Tongue (tissue), 2 donors: ENCODE data around the gene C1QC. TPM values are rescaled to one million over a fixed set of nuclear protein-coding genes. Genes with fewer than 3 reads are reported as not detected.

Experiments
- DNase-seq: peaks from one replicate; pipeline ENCODE4 v3.0.0-alpha.2; 2015
- total RNA-seq: library from RNA; depleted of rRNA; stranded (reverse); fragments of >200 nt; gene quantifications from one replicate; pipeline ENCODE4 v1.2.3, GENCODE V29; 2014

C1QC gene
- 20.5 TPM for total RNA-seq

DNA sequence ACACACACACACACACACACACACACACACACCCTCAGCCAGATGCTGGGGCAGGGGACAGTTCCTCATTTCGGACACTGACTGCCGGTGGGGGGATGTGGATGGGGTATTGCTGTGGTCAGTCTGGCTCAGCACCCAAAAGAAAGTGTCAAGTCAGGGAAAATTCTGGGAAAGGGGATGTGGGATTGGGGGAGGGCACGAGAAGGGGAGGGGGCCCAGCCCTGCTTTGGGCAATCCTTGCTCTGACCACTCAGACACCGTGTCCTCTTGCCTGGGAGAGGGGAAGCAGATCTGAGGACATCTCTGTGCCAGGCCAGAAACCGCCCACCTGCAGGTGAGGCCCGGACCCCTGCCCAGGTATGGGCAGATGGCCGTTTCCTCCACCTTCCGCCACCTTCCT lies at the start of gene C1QC:
Gene C1QC (plus strand): TSS at position 253 of the 400 bp plus-strand sequence. CDS start 391 bp downstream, outside the sequence.
- DNase-seq, result no peak

DNA sequence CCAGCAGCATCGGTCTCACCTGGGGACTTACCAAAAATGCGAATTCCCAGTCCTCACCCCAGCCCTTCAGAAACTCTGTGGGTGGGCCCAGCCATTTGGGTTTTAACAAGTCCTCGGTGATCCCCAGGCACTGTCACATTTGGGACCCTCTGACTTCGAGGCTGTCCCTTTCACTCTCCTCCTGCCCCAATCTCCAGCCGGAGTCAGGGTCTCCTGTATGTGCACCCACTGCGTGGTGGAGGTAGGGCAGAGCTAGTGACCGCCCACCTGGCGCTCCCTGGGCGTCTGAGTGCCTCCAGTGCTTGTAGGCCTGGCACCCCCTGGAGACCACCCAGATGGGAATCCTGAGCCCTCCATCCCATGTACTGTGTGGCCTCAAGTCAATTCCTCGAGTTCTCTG lies 49.0 kb upstream of the C1QC start:
- no peak for DNase-seq

DNA sequence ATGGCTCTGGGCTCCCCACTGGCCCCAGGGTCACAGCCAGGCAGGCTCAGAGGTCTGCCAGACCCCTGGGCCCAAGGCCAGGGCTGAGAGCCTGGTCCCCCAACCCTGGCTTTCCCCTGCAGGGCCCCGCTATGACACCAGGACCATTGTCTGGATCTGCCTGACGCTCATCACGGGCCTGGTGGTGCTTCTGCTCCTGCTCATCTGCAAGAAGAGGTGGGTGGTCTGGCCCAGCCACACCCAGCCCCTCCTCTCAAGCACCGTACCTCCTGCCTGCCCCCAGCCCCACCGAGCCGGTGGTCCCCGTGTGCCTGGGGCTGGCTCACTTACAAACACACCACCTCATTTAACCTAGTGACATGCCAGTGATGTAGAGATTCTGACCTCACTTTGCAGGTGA lies 48.3 kb upstream of the C1QC start:
- DNase-seq, result no peak

GRCh38 chr1:22597301-22597965 lies 46.0 kb upstream of the C1QC start:
- no peak for DNase-seq

DNA sequence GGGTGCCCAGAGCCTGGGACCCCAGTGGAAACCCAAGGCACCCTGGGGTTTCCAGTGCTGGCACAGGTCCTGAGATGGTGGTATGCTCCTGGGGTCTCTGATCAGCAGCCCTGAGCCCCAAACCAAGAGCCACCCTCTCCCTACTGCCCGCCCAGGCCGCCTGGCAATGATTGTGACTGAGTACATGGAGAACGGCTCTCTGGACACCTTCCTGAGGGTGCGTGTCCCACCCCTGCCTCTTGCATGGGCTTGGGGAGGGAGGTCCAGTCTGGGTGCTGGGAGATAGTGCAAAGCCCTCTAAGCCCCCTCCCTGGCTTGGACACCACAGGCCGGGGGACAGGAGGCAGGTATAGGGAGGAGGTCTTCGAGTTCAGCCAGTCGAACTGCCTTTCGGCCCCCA lies 45.4 kb upstream of the C1QC start:
- DNase-seq, result no peak

- DNase-seq, result no peak
Measured at GRCh38 chr1:22598736-22599135, 44.7 kb upstream of the C1QC start.

GRCh38 chr1:22600071-22600816 lies 43.2 kb upstream of the C1QC start:
- DNase-seq, result no peak

GRCh38 chr1:22600817-22601605 lies 42.4 kb upstream of the C1QC start:
- no peak for DNase-seq

GRCh38 chr1:22601610-22602009 lies 41.8 kb upstream of the C1QC start:
- no peak for DNase-seq

- no peak for DNase-seq
Measured at GRCh38 chr1:22602060-22602740, 41.2 kb upstream of the C1QC start.

DNA sequence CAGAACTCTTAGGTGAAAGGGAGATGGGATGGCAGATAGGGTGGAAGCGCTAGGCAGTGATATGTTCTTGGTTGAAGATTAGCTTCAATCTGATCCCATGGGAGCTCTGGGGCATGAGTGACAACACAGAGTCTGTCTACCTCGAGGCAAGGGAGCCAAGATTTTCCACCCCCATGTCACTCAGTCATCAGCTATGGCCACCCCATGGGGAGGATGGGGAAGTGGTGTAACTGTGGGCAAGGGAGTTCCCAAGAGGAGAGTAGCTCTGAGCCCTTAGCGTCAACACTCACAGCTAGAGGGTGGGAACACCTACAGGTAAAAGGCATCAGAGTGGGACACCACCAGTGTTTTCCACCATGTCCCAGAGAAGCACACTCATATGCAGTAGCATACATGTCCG lies 37.3 kb upstream of the C1QC start:
- no peak for DNase-seq

DNA sequence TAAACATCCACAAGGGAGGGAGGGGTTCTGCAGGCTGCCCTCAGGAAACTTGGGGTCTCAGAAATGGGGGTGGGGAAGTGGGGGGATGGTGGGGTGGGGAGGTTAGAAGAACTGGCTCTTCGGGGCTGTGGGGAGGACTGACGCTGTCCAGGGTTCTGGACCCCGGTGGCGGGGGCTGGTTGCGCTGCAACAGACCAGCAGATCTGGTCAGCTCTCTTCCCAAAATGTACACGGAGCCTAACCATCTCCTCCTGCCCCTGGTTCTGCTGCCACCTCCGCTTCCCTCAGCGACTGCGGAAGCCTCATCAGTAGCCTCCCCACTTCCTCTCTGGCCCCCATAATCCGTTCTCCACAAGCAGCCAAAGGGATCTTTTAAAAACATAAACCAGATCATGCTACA lies 36.3 kb upstream of the C1QC start:
- peak; percentile 11 for DNase-seq

DNA sequence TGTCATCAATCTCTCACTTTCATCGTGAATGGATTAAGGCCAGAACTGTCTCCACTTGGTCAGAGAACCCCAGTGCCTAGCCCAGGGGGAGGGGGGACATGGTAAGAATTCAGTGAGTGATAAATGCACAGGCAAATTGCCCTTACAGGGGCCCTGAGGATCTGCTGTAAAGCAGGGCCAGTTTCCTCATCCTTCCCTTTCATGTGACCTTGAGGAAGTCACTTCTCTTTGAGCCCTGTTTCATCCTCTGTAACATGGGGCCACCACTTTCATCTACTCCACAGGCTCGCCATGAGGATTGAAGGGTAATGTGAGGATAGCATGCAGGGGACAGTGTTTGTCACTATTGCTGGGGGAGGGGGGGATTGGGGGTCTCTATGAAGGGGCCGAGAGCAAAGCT lies 35.1 kb upstream of the C1QC start:
- no peak for DNase-seq

DNA sequence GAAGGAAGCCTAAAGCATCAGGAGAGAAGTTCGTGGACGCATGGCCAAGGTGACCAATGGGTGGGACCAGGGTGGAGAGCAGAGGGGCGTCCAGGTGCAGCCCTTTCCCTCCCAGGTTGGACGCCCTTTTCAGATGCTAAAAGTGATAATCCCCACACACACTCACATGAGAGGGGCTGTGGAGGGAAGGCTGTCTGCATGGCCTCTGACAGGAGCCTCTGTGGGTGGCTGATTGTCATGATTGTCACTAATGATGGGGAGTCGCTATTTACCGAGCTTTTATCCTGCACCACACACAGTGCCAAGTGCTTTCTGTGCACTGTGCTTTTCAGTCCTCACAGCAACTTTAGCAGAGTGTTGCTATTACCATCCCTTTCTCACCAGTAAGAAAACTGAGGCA lies 34.1 kb upstream of the C1QC start:
- DNase-seq, result no peak

DNA sequence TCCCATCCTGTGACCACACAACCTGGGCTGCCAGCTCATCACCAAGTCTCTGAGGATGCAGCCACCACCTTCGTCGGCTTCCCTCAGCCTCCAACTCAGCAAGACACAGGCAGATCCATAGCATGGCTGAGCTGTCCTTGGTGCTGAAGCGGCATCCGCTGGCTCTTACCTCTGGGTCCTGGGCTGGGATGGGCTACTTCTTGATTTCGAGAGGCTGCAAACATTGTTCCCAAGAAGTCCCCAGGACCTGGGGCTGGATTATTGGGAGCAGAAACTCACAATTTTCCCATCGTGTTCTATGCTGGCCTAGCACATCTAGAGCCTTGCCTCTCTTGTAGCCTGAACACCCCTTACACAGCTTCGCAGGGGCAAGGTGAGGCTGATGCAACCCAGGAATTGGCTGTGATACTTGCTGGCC lies 31.9 kb upstream of the C1QC start:
- DNase-seq, result peak; percentile 86

DNA sequence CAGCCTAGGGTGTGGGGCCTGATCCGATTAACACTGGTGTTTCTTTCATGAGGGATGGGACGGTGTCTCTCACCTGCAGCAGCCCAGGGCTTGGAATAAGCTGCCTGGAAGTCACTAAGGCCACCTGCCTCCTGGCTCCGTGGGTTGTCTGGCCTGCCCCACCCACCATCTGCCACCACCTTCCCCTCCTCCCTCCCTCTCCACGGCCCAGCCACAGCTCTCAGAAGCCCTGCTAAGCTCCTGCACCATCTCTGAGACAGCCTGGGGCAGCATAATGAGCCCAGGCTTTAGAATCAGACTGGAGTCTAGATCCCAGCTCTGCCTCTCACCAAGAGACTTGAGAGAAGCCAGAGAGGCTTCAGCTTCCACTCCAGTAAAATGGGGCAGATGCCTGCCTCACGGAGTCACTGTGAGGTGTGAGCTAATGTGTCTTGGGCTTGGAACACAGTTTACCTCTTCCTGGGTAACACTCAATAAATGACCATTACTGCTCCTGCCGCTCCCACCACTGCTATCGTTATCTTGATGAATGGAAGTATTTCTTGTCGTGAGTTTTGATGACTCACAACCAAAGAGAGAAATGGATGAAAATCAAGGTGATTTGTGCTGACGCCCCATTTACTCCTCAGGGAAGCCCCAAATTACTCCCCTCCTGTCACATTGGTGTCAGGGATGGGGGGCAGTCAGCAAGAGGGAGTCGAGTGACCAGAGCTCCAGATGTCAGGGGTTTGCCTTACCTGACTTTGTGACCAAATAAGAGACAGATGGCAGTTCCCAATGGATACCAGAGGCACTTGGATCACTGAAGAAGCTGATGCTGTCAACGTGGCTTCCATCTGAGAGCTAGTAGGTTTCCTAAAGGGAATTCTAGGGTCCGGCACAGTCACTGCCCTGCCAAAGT lies 30.5 kb upstream of the C1QC start:
- DNase-seq, result no peak

- DNase-seq, result no peak
Measured at GRCh38 chr1:22613572-22613918, 29.9 kb upstream of the C1QC start.

GRCh38 chr1:22613951-22614350 lies 29.5 kb upstream of the C1QC start:
- no peak for DNase-seq

GRCh38 chr1:22615886-22616285 lies 27.5 kb upstream of the C1QC start:
- DNase-seq, result no peak

DNA sequence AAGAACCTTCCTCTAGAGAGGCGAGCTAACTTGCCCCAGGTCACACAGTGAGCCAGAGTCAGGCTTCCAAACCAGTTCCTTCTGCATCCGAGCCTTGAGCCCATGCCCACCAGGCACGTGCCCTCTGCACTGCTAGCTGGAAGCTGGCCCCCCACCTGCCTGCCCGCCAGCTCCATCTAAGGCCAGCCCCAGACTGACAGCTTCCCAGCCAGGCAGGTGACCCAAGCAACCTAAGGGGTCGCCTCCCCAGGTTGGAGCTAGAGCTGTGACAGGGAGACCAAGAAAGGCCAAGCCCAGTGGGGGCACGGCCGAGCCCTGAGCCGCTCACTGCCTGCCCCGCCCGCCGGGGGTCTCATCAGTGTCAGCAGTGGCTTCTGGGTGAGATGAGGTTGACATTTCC lies 26.9 kb upstream of the C1QC start:
- no peak for DNase-seq

DNA sequence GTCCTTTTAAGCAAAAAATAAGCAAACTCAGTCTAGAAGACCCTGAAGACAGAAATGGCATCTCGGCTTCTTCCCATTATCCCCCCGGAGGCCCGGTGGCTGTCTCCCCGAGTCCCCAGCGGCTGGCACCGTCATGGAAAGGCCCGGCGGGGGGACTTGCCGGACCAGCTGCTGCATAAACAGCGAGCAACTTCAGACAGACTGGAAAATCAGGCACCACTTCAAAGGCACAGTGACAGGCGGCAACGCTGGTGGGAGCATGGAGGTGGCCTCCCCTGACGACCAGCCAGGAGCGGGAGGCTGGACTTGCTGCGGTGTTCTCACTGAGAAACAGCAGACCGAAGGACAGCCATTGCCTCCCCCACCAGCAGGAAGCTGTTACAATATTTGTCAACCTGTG lies 25.4 kb upstream of the C1QC start:
- DNase-seq, result no peak

DNA sequence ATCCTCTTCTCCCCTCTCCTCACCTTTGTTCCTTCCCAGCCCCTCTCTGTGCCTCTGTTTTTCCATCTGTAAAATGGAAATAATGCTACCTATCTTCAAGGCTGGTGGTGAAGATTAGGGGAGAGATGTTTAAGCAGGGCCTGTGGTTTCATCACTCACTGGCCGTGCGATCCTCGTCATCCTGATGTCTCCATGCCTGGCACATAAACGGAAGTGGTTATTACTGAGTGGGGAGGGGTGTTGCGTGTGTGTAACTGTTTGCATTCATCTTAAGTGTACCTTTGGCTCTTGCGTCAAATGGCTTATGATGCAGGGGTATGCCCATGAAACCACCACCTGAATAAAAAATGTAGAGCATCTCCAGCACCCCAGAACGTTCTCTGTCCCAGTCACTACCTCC lies 24.2 kb upstream of the C1QC start:
- DNase-seq, result no peak
